T-helper 2 cell (primary cell): ENCODE measurements around the gene TRIP12.
"Not testable (repeated sequence)": the region's sequence is repeated elsewhere in the genome, so short reads cannot be mapped to it uniquely, and the experiment has no call there.

Experiments used
- DNase-seq, 5 experiments: peaks; one replicate each; pipeline versions ENCODE4 v3.0.0 to v3.0.0-alpha.2; 2012 to 2022
- total RNA-seq, 2 donors: gene quantifications; one replicate each; lab custom pipeline; 2026; lab: John Stamatoyannopoulos, UW

Gene TRIP12
- 212 to 216 reads per million in 2 donors for total RNA-seq

- DNase-seq = peak; percentile 77 to 97 (median 85)
These were observed at the start of gene TRIP12 for GRCh38 chr2:229921892-229922448. Gene TRIP12 (minus strand): TSS chr2:229922009. CDS start chr2:229880079, 41,930 bp downstream.

GRCh38 chr2:229971298-229971790 lies 49.5 kb upstream of the TRIP12 start:
- peak in 1 of 5 experiments; percentile 46 for DNase-seq

GRCh38 chr2:229970406-229970805 lies 48.6 kb upstream of the TRIP12 start:
- DNase-seq = no peak

DNA sequence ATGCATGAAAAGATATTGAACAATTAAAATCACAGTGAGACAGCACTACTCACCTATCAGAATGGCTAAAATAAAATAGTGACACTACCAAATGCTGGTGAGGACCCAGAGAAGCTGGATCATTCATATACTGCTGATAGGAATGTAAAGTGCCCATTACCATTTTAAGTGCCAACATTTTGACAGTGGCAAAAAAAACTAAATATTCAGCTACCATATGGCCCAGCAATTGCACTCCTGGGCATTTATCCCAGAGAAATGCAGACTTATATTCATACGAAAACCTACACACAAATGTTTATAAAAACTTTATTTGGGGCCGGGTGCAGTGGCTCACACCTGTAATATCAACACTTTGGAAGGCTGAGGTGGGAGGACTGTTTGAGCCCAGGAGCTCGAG lies 48.1 kb upstream of the TRIP12 start:
- no peak for DNase-seq

DNA sequence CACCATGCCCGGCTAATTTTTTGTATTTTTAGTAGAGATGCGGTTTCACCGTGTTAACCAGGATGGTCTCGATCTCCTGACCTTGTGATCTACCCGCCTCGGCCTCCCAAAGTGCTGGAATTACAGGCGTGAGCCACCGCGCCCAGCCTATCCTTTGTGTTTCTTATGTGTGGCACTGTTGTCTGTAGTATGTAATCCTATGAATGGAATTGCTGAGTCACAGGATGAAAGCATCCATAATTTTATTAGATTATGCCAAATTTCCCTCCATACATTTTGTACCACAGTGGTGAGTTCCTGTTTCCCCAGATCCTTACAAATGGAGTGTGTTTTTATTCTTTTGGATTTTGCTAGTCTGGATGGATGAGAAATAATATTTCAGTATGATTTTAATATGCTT lies 41.8 kb upstream of the TRIP12 start:
- not testable (repeated sequence) for DNase-seq

DNA sequence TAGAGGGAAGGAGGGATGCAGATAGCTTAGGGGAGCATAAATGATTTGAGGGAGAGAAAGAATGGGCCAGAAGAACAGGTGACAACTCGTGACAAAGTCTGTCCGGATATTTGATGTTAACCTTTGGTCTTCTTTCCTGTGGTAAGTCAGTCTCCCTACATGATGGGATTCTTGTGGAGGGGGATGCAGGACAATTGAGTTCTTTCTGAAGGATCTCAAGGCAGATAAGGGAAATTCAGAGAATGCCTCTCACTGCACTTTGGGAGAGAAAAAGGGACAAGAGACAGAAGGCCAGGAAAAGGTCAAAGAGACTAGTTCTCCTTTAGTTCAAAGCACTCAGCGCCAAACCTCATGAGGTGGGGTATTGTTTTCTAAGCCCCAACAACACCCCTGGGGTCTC lies 34.7 kb upstream of the TRIP12 start:
- DNase-seq = no peak

GRCh38 chr2:229955663-229956062 lies 33.9 kb upstream of the TRIP12 start:
- DNase-seq = no peak

DNA sequence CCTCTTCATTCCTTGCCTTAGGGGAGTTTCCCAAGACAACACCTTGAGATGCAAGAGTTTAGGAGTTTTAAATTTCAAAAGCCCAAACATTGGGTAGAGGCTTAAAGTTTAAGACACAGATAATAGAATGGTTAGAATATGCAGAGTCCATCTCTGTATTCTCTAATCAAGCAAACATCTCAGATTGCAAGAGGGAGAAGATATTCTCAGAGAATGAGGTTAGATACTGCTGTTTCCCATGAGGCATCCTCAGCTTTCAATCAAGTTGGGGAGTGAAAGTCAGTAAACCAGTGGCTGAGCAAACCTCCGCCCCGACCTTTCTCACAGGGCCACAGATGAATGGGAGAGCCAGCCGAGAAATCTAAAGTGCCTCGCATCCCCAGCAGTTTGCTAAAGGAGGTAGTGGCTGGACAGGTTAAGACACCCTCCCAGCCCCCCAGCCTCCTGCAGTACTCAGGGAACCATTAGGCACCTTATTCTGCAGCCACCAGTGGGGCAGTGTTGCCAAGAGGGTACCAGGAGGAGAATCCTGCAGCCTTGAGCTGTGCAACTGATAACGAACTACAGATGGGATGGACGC lies 30.5 kb upstream of the TRIP12 start:
- no peak for DNase-seq

- peak in 1 of 5 experiments; percentile 11 for DNase-seq
These were observed 25.7 kb upstream of the TRIP12 start for GRCh38 chr2:229947544-229947943.

DNA sequence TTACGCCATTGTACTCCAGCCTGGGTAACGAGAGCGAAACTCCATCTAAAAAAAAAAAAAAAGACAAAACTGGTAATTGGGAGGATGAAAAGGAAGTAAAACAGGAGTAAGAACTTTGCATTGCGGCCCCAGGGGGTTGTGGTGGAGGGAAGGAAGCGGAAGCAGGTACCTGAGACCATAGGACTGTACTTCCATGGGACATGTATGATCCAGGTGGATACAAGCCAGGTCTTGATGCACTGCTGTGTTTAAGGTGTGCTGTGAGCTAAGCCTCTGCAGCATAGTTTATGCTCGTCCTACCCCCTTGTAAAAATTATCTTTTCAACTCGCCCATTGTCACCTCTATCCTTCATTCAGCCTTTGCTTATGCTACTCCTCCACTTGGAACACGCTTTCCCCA lies 24.2 kb upstream of the TRIP12 start:
- DNase-seq = no peak

DNA sequence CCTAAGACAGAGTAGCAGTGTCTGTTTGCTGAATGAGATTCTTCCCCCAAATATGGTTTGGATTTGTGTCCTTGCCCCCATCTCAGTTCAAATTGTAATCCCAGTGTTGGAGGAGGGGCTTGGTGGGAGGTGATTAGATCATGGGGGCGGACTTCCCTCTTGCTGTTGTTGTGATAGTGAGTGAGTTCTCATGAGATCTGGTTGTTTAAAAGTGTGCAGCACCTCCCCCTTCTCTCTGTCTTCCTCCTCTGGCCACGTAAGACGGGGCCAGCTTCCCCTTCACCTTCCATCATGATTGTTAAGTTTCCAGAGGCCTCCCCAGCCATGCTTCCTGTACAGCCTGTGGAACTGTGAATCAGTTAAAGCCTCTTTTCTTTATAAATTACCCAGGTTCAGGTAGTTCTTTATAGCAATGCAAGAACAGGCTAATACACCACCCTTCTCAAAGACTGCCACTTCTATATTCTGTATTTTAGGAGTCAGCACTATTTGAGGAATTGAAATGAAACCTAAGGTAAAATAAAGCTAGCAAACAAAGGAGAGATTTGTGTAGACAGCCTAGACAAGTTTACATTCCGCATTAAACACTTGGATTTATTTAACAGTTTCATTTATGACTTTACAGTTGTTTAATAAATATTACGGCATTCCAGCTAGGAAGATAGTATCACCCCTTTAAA lies 22.1 kb upstream of the TRIP12 start:
- DNase-seq = no peak

- no peak for DNase-seq
These were observed 21.4 kb upstream of the TRIP12 start for GRCh38 chr2:229943171-229943570.

- no peak for DNase-seq
These were observed 20.9 kb upstream of the TRIP12 start for GRCh38 chr2:229942671-229943070.

DNA sequence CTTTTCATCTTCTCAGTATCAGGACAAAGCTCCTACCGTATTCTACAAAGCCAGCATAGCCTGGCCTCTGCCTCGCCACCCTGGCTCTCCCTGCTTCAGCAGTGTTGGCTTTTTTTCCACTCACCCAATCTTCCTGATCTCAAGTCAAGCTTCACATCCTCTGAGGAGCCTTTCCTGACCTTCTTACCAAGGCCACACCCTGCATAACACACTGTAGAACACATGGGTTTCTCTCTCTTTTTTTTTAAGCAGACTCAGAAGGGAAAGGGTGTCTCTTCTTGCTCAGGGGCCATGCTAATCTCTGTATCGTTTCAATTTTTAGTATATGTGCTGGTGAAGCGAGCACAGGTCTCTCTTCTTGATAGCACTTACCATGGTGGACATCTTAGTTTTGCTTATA lies 15.7 kb upstream of the TRIP12 start:
- DNase-seq = no peak

GRCh38 chr2:229931241-229931640 lies 9.4 kb upstream of the TRIP12 start:
- DNase-seq = no peak

DNA sequence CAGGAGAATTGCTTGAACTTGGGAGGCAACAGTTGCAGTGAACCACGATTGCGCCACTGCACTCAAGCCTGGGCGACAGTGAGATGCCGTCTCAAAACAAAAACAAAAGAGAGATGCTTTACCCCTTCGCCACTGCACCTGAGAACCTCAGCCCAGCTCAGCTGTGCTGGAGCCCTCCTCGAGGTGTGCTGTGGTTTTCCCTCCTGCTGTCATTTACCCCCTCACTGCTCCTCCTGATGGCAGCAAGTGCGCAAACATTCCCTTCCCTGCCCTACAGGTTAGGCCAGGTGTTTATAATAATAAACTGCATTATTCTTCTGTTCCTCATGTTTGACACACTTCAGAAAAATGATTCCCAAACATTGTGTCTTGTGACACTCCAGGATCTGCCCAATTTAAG lies 8.8 kb upstream of the TRIP12 start:
- no peak for DNase-seq

GRCh38 chr2:229927817-229928321 lies 6.1 kb upstream of the TRIP12 start:
- DNase-seq = peak in 1 of 5 experiments; percentile 32

- DNase-seq = peak in 1 of 5 experiments; percentile 64
These were observed 3.4 kb upstream of the TRIP12 start for GRCh38 chr2:229925201-229925600.

- DNase-seq = not testable (repeated sequence)
These were observed 2.7 kb upstream of the TRIP12 start for GRCh38 chr2:229924541-229924940.

DNA sequence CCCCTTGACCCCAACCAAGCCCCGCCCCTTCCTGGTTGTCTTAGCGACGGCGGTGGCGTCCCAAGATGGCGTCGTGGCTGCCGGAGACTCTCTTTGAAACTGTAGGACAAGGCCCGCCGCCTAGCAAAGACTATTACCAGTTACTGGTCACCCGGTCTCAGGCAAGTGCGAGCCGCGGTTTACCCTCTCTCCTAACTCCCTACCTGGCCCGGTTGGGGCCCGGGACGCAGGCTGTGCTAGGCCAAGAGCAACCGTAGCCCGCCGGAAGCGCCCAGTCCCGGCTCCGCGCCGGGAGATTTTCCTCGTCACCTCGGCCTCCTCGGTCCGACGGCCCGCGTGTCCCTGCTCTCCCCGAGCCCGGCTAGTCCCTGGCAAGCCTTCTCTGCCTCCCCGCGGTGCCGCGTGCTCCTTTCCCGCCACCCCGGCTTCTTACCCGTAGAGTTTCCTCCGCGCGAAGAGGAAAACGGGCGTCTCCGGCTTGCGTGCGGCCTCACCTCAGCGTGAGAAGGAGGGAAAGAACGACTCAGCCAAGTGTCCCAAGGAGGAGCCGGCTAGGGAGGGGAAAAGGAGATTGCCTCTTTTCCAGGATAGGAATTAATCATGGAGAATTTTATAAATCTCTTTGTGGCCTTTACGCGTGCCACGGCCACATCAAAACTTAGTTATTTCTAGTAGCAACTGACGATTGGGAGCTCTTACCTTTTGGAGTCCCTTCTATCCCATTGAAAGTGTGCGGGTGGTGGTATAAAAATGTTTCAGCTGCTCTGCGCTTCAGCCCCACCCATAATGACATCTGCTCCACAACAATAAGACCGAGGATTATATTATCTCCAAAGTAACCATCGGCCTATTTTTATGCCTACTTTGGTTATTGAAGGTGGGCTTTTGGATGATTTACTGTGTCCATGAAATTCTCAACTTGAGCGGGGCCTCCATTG lies 909 bp upstream of the TRIP12 start, which contains the start of gene FBXO36:
FBXO36 (plus strand) TSS at position 55 of the 938 bp plus-strand sequence; CDS start at position 66, 11 bp downstream.
- DNase-seq = peak in 4 of 5 experiments; percentile 59 to 85 (median 78)

- peak in 4 of 5 experiments; percentile 29 to 86 (median 61) for DNase-seq
These were observed 513 bp downstream of the TRIP12 start for GRCh38 chr2:229921101-229921891.
